Measurements from ENCODE around the gene USP8.

- no peak for TF ChIP-seq EZH2phosphoT487 (IDR thresholded peaks at IDR 0.05; ENCODE audit: low read depth)
- TF ChIP-seq, protein P1, sequence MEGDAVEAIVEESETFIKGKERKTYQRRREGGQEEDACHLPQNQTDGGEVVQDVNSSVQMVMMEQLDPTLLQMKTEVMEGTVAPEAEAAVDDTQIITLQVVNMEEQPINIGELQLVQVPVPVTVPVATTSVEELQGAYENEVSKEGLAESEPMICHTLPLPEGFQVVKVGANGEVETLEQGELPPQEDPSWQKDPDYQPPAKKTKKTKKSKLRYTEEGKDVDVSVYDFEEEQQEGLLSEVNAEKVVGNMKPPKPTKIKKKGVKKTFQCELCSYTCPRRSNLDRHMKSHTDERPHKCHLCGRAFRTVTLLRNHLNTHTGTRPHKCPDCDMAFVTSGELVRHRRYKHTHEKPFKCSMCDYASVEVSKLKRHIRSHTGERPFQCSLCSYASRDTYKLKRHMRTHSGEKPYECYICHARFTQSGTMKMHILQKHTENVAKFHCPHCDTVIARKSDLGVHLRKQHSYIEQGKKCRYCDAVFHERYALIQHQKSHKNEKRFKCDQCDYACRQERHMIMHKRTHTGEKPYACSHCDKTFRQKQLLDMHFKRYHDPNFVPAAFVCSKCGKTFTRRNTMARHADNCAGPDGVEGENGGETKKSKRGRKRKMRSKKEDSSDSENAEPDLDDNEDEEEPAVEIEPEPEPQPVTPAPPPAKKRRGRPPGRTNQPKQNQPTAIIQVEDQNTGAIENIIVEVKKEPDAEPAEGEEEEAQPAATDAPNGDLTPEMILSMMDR (IDR thresholded peaks at IDR 0.05; ENCODE audit: low read depth, low read length) = no peak
Observed at GRCh38 chr15:50463423-50464358, 39.5 kb downstream of the USP8 start.
